ENCODE data around the gene RHOG.

Gene RHOG

DNA sequence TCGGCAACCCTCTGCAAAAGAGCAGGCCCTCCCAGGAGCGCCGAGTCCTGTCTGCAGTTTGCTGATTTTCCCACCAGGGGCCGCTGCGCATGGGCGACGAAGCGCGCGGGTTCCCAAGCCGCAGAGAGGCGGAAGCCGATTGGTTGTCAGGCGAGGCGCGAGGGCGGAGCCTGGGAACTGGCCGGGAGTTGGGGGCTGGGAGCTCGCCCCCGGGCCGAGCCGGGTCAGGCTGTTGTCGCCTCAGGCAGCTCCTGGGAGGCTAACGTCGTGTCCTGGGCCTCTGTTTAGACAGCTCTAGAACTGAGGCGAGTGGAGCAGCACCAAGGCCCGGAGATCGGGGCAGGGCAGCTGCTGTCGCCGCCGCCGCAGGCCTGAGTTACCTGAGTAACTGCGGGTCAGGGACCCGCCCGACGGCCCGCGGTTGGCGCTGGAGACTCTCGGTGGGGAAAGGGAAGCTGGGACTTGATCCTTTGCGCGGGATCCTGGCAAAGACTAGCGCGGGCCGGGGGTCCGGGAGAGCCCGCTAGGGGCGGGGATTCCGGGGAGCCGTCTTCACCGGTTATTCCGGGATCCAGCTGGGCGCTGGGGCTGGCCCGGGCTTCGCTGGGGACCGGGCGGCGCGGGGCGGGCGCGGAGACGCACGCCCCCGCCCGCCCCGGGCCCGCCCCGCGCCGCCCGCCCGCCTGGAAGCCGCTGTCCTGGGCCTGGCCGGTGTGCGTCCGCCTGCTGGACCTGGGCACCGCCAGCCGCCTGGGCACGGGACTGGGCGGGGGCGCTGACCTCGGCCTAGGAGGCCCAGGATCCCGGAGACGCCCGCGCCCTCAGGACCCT lies 14.4 kb upstream of the RHOG start, which contains the start of gene STIM1:
Gene STIM1, plus strand, starts transcription at position 688 of the 831 bp plus-strand sequence. CDS start 607 bp downstream, outside the sequence.
- peaks cover 37% of the 10 kb centered on the region for H3K79me2 ChIP-seq (ENCODE audit: low read length)
- peaks cover 42% of the 10 kb centered on the region for H3K4me1 ChIP-seq (ENCODE audit: low read length)
- peak within 1 kb of the TSS; percentile 84 for H3K9ac ChIP-seq (ENCODE audit: low read length)
- H3K27ac ChIP-seq (ENCODE audit: low read length) = peak within 1 kb of the TSS; percentile 93
- peak within 1 kb of the TSS; percentile 96 for H2AFZ ChIP-seq (ENCODE audit: low read depth, low read length)
- H3K9me3 ChIP-seq (ENCODE audit: insufficient read depth, low read length) = no peaks in the 10 kb centered on the region
- TF ChIP-seq EZH2phosphoT487 (IDR thresholded peaks at IDR 0.05; ENCODE audit: low read depth) = no peak
- TF ChIP-seq CTCF (IDR thresholded peaks at IDR 0.05; ENCODE audit: low read depth, low read length) = peak; percentile 81
- H3K4me2 ChIP-seq (ENCODE audit: low read length) = peak within 1 kb of the TSS; percentile 88
- no peaks in the 10 kb centered on the region for H3K36me3 ChIP-seq (replicated peaks; ENCODE audit: low read depth, low read length)
- peak within 1 kb of the TSS; percentile 94 for H3K4me3 ChIP-seq (ENCODE audit: low read length)
- H4K20me1 ChIP-seq (ENCODE audit: insufficient read depth, low read length) = no peaks in the 10 kb centered on the region
- no peaks in the 10 kb centered on the region for H3K27me3 ChIP-seq (ENCODE audit: low read depth, low read length)

DNA sequence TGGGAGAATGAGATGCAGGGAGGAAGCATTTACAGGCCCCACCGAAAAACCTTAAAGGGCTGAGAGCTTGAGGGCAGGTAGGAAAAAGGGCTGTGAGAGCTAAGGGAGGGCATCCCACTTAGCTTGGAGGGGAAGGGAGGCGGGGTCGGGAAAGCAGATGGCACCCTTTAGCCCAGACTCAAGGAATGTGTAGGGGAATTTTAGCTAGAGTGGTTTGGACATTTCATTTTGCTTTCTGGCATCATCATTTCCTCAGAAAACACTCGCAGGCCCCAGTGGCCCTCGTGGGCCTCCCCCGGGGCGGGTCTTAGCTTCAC lies 13.9 kb upstream of the RHOG start:
- H3K4me3 ChIP-seq (ENCODE audit: low read length) = peak overlapping the region; percentile 94
- peaks cover 42% of the 10 kb centered on the region for H3K4me1 ChIP-seq (ENCODE audit: low read length)
- TF ChIP-seq CTCF (IDR thresholded peaks at IDR 0.05; ENCODE audit: low read depth, low read length) (no peak), EZH2phosphoT487 (IDR thresholded peaks at IDR 0.05; ENCODE audit: low read depth) (no peak)
- H3K27ac ChIP-seq (ENCODE audit: low read length) = peak overlapping the region; percentile 93
- H3K9me3 ChIP-seq (ENCODE audit: insufficient read depth, low read length) = no peaks in the 10 kb centered on the region
- no peaks in the 10 kb centered on the region for H3K36me3 ChIP-seq (replicated peaks; ENCODE audit: low read depth, low read length)
- peaks cover 35% of the 10 kb centered on the region for H3K79me2 ChIP-seq (ENCODE audit: low read length)
- H2AFZ ChIP-seq (ENCODE audit: low read depth, low read length) = peak overlapping the region; percentile 85
- H3K27me3 ChIP-seq (ENCODE audit: low read depth, low read length) = no peaks in the 10 kb centered on the region
- peak overlapping the region; percentile 84 for H3K9ac ChIP-seq (ENCODE audit: low read length)
- H3K4me2 ChIP-seq (ENCODE audit: low read length) = peak overlapping the region; percentile 84
- H4K20me1 ChIP-seq (ENCODE audit: insufficient read depth, low read length) = no peaks in the 10 kb centered on the region

DNA sequence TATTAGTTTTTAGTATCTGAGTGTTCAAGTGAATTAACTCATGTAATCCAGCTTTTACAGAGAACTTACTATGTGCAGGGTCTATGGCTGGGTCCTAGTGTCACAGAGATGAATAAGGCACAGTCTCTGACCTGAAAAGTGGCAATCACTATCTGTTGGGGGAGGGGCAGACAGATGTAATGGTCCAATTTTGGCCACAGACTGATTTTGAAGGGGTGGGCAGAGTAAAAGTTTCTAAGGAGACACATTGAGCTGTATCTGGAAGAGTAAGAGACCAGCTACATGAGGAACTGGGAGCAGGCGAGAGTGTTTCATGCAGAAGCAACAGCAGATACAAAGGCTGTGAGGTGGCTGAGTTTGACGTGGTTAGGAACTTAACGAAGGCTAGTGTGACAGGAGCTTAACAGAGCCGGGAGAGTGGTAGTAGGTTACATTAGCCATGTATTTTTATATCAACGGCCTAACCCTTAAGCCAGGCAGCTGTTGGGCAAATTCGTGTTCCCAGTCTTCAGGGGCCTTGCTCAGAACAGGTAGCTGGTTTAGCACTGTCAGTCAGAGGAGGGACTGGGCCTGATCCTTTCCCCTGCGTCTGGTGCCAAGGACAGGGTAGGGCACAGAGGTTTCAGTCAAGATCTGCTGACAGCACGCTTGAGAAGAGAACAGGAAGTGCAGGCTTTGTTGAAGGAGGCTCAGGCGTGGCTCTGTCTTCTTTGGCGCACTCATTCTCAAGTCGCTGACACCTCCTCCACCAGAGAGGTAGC lies 13.3 kb upstream of the RHOG start:
- Histone ChIP-seq H3K4me2 (ENCODE audit: low read length) (peak overlapping the region; percentile 84), H3K9ac (ENCODE audit: low read length) (peak overlapping the region; percentile 84)

More for the DNA sequence above, 13.3 kb upstream of the RHOG start:
- no peak for TF ChIP-seq CTCF (IDR thresholded peaks at IDR 0.05; ENCODE audit: low read depth, low read length)
- TF ChIP-seq EZH2phosphoT487 (IDR thresholded peaks at IDR 0.05; ENCODE audit: low read depth) = no peak
- peaks cover 40% of the 10 kb centered on the region for H3K4me1 ChIP-seq (ENCODE audit: low read length)
- peak overlapping the region; percentile 85 for H2AFZ ChIP-seq (ENCODE audit: low read depth, low read length)
- H4K20me1 ChIP-seq (ENCODE audit: insufficient read depth, low read length) = no peaks in the 10 kb centered on the region
- peak overlapping the region; percentile 93 for H3K27ac ChIP-seq (ENCODE audit: low read length)
- no peaks in the 10 kb centered on the region for H3K9me3 ChIP-seq (ENCODE audit: insufficient read depth, low read length)
- H3K4me3 ChIP-seq (ENCODE audit: low read length) = peak overlapping the region; percentile 94
- no peaks in the 10 kb centered on the region for H3K36me3 ChIP-seq (replicated peaks; ENCODE audit: low read depth, low read length)
- H3K79me2 ChIP-seq (ENCODE audit: low read length) = peaks cover 30% of the 10 kb centered on the region
- no peaks in the 10 kb centered on the region for H3K27me3 ChIP-seq (ENCODE audit: low read depth, low read length)
